Transverse colon (tissue), 4 donors: Measurements from ENCODE around the gene FMNL3. TPM values are rescaled to one million over a fixed set of nuclear protein-coding genes. Genes with fewer than 3 reads are reported as not detected.

ENCODE experiments used
- DNase-seq: peaks from one replicate; pipeline ENCODE4 v3.0.0-alpha.2; 2019
- H3K27ac ChIP-seq, 4 donors: fragments of 200-600 bp; sonication (generic); 2 replicates each; pipeline ENCODE4 v1.5.1; 2016 to 2018; ENCODE audit warnings: inconsistent platforms in 4 of 4
- H3K27me3 ChIP-seq: fragments of 200-600 bp; sonication (generic); 2 replicates; pipeline ENCODE4 v1.5.1; 2017; ENCODE audit warnings: inconsistent platforms
- H3K36me3 ChIP-seq, 4 donors: fragments of 200-600 bp; sonication (generic); 2 replicates each; pipeline ENCODE4 v1.5.1; 2017 to 2019; ENCODE audit warnings: inconsistent platforms in 4 of 4
- H3K4me1 ChIP-seq, 4 donors: fragments of 200-600 bp; sonication (generic); 2 replicates each; pipeline ENCODE4 v1.5.1; 2017 to 2020; ENCODE audit warnings: inconsistent platforms in 4 of 4
- H3K4me3 ChIP-seq, 4 donors: fragments of 200-600 bp; sonication (generic); 1 replicate in 1 of 4; 2 replicates in 3 of 4; pipeline versions ENCODE4 v1.5.1 to v1.6.1; 2017 to 2019; ENCODE audit warnings: inconsistent platforms in 4 of 4
- H3K9me3 ChIP-seq, 2 donors: fragments of 200-600 bp; sonication (generic); 2 replicates each; pipeline ENCODE4 v1.5.1; 2017 to 2019; ENCODE audit warnings: inconsistent platforms in 2 of 2
- EP300 ChIP-seq: sonication (generic); formaldehyde crosslinking; IDR thresholded peaks from one replicate; pipeline ENCODE4 v1.6.1; 2017; ENCODE audit warnings: antibody characterized with exemption, low read depth
- POLR2A ChIP-seq: fragments of 450-650 bp; IDR thresholded peaks from one replicate; pipeline ENCODE4 v1.6.1; 2016; ENCODE audit warnings: antibody characterized with exemption, mild to moderate bottlenecking, moderate library complexity
- POLR2AphosphoS5 ChIP-seq, 3 donors: sonication (generic); formaldehyde crosslinking; IDR thresholded peaks; one replicate each; pipeline ENCODE4 v1.6.1; 2016; ENCODE audit warnings: antibody characterized with exemption in 3 of 3
- WGBS, 2 donors: methylation state at CpG; one replicate each; pipeline ENCODE4 v1.1.5; 2018; ENCODE audit warnings: low coverage in 1 of 2; 5-methylcytosine and 5-hydroxymethylcytosine counted together
- in situ Hi-C, 4 donors: fragments of 200-750 bp; cut with MboI; loops; one replicate each; pipeline versions ENCODE4 v1.15.0 to v1.15.1; 2017; ENCODE audit warnings: low sequenced_read_pairs in 3 of 4, low pct_ligation_motif_present in 1 of 4, low pct_unique_long_range_greater_than_20kb in 1 of 4
- intact Hi-C: fragments of 100-400 bp; cut with DNase I; formaldehyde crosslinking; loops from one replicate; pipeline ENCODE4 v1.15.1; 2023; ENCODE audit warnings: low total_unique reads
- total RNA-seq, 4 donors: library from RNA; depleted of rRNA; stranded (reverse); fragments of >200 nt; gene quantifications; one replicate each; pipeline ENCODE4 v1.1.0, GENCODE V29; 2016
- TF ChIP-seq, protein P1 (sequence below), 5 experiments: fragments of 200-600 bp in 3 of 5; fragments of 450-650 bp in 2 of 5; sonication (generic) in 3 of 5; IDR thresholded peaks; 1 replicate in 2 of 5; 2 replicates in 3 of 5; pipeline ENCODE4 v1.5.1; 2016 to 2017; ENCODE audit warnings: antibody characterized with exemption in 5 of 5, inconsistent platforms in 3 of 5, mild to moderate bottlenecking in 2 of 5, moderate library complexity in 1 of 5

FMNL3 gene
- total RNA-seq, 4 donors from 2014 or later, result 5.3 to 16.5 (median 8.2) TPM

DNA sequence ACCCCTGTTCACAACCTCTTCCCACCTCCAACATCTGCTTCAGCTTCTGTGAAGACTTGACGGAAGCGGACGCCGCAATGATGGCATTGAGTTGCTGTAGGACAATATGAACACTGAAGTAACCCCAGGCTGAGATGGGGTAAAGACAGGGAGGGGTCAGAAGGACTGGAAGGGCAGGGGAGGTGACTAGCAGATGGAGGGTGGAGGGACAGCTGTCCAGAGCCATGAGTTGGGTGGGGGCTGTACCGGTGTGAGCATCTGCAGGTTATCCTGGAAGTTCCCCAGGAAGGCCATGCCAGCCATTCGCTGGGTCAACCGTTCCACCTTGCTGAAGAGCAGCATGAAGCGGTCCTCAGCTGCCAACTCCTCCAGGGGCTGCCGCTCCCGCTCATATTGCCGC is 57.8 kb downstream of the FMNL3 start:
- intact Hi-C loops (no loop called here), in situ Hi-C loops (no loop called here)
- H3K27ac ChIP-seq, result no peak overlapping the region

DNA sequence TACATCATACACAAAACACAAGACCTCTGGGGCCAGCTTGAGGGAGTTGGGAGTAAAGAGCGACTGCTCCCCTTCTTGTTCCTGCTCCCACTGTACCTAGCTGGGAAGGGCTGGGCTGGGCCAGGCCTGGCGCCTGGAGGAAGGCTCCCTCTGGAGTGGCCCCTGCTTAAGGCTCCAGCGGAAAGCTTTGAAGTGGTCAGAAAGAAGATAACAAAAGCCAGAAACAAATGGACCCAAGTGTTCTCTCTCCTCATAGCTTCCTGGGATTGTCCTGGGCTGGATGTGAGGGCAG is 58.5 kb downstream of the FMNL3 start:
- Histone ChIP-seq H3K27ac (no peak overlapping the region), H3K27me3 (no peaks in the 10 kb centered on the region), H3K4me3 (no peak overlapping the region), H3K4me1 (peaks cover 0 to 7% (median 0%) of the 10 kb centered on the region in 4 donors), H3K9me3 (no peaks in the 10 kb centered on the region), H3K36me3 (no peaks in the 10 kb centered on the region)
- TF ChIP-seq EP300, result no peak
- TF ChIP-seq, protein P1, sequence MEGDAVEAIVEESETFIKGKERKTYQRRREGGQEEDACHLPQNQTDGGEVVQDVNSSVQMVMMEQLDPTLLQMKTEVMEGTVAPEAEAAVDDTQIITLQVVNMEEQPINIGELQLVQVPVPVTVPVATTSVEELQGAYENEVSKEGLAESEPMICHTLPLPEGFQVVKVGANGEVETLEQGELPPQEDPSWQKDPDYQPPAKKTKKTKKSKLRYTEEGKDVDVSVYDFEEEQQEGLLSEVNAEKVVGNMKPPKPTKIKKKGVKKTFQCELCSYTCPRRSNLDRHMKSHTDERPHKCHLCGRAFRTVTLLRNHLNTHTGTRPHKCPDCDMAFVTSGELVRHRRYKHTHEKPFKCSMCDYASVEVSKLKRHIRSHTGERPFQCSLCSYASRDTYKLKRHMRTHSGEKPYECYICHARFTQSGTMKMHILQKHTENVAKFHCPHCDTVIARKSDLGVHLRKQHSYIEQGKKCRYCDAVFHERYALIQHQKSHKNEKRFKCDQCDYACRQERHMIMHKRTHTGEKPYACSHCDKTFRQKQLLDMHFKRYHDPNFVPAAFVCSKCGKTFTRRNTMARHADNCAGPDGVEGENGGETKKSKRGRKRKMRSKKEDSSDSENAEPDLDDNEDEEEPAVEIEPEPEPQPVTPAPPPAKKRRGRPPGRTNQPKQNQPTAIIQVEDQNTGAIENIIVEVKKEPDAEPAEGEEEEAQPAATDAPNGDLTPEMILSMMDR (IDR thresholded peaks at IDR 0.05), result no peak
- TF ChIP-seq POLR2A, result no peak
- no peak for TF ChIP-seq POLR2AphosphoS5 (IDR thresholded peaks at IDR 0.05)
- in situ Hi-C loops, result no loop called here
- no peak for DNase-seq
- intact Hi-C loops, result no loop called here
- WGBS, 2 donors, result 40 to 64% methylated on average over 2 to 3 of the region's 3 CpGs

More for the DNA sequence above, 57.8 kb downstream of the FMNL3 start:
- TF ChIP-seq, protein P1 (IDR thresholded peaks at IDR 0.05), result no peak
- TF ChIP-seq EP300 (no peak), POLR2AphosphoS5 (IDR thresholded peaks at IDR 0.05) (no peak), POLR2A (no peak)
- DNase-seq, result no peak
- no peak overlapping the region for H3K4me3 ChIP-seq
- no peaks in the 10 kb centered on the region for H3K36me3 ChIP-seq
- H3K4me1 ChIP-seq, result peaks cover 0 to 7% (median 0%) of the 10 kb centered on the region in 4 donors
- no peaks in the 10 kb centered on the region for H3K9me3 ChIP-seq
- H3K27me3 ChIP-seq, result no peaks in the 10 kb centered on the region
- 98 to 100% methylated on average over 4 to 11 of the region's 11 CpGs for WGBS, 2 donors

GRCh38 chr12:49647827-49648711 is 59.1 kb downstream of the FMNL3 start:
- Histone ChIP-seq H3K4me3 (no peak overlapping the region), H3K4me1 (peaks cover 0 to 7% (median 0%) of the 10 kb centered on the region in 4 donors), H3K9me3 (no peaks in the 10 kb centered on the region), H3K36me3 (no peaks in the 10 kb centered on the region), H3K27ac (peak overlapping the region in 2 of 4 donors; percentile 9 to 34), H3K27me3 (no peaks in the 10 kb centered on the region)
- in situ Hi-C loops, result no loop called here
- 85 to 88% methylated on average over 4 to 15 of the region's 15 CpGs for WGBS, 2 donors
- no peak for DNase-seq
- intact Hi-C loops, result no loop called here
- TF ChIP-seq POLR2A, result no peak
- no peak for TF ChIP-seq EP300
- TF ChIP-seq POLR2AphosphoS5 (IDR thresholded peaks at IDR 0.05), result no peak
- TF ChIP-seq, protein P1 (IDR thresholded peaks at IDR 0.05), result no peak

- H3K4me1 ChIP-seq, result peaks cover 0 to 7% (median 0%) of the 10 kb centered on the region in 4 donors
- H3K36me3 ChIP-seq, result no peaks in the 10 kb centered on the region
- intact Hi-C loops, result no loop called here
- WGBS, 2 donors, result 41 to 83% methylated on average over 3 to 8 of the region's 12 CpGs
- peak overlapping the region in 2 of 4 donors; percentile 9 to 34 for H3K27ac ChIP-seq
- in situ Hi-C loops, result no loop called here
- no peaks in the 10 kb centered on the region for H3K9me3 ChIP-seq
- TF ChIP-seq, protein P1 (IDR thresholded peaks at IDR 0.05), result no peak
- no peak for TF ChIP-seq POLR2AphosphoS5 (IDR thresholded peaks at IDR 0.05)
- TF ChIP-seq POLR2A, result no peak
- TF ChIP-seq EP300, result no peak
- DNase-seq, result no peak
- H3K27me3 ChIP-seq, result no peaks in the 10 kb centered on the region
- H3K4me3 ChIP-seq, result no peak overlapping the region
Observed at GRCh38 chr12:49646871-49647654, 60.1 kb downstream of the FMNL3 start.
